CD4-positive, alpha-beta T cell treated with Interleukin-6 at 100 ng/mL for 8 hours (primary cell): ENCODE results near the gene PIAS1.
"Not testable (repeated sequence)": the region's sequence is repeated elsewhere in the genome, so short reads cannot be mapped to it uniquely, and the experiment has no call there.

ENCODE experiments used
- DNase-seq: peaks from one replicate; pipeline ENCODE4 v3.0.0-alpha.2; 2020; ENCODE audit warnings: mixed read lengths, low spot score

The PIAS1 gene

GRCh38 chr15:68203486-68203885 is 149.4 kb downstream of the PIAS1 start:
- DNase-seq, result no peak

GRCh38 chr15:68203956-68204355 is 149.8 kb downstream of the PIAS1 start:
- no peak for DNase-seq

- no peak for DNase-seq
Measured at GRCh38 chr15:68204361-68204760, 150.2 kb downstream of the PIAS1 start.

GRCh38 chr15:68204776-68205557 is 150.9 kb downstream of the PIAS1 start, which contains the start of gene CALML4:
Gene CALML4 (minus strand): TSS chr15:68205332. CDS start chr15:68205247, 85 bp downstream.
- no peak for DNase-seq

- no peak for DNase-seq
Measured at GRCh38 chr15:68205558-68205944, 151.4 kb downstream of the PIAS1 start.

GRCh38 chr15:68205954-68206539 is 151.9 kb downstream of the PIAS1 start:
- no peak for DNase-seq

- DNase-seq, result no peak
Measured at GRCh38 chr15:68206711-68207151, 152.6 kb downstream of the PIAS1 start.

- DNase-seq, result no peak
Measured at GRCh38 chr15:68207176-68207935, 153.2 kb downstream of the PIAS1 start.

- no peak for DNase-seq
Measured at GRCh38 chr15:68208136-68208535, 154.0 kb downstream of the PIAS1 start.

GRCh38 chr15:68208636-68209240 is 154.6 kb downstream of the PIAS1 start:
- DNase-seq, result no peak

- DNase-seq, result no peak
Measured at GRCh38 chr15:68209272-68209671, 155.2 kb downstream of the PIAS1 start.

- no peak for DNase-seq
Measured at GRCh38 chr15:68209735-68210408, 155.8 kb downstream of the PIAS1 start.

- no peak for DNase-seq
Measured at GRCh38 chr15:68210409-68210756, 156.3 kb downstream of the PIAS1 start.

- peak; percentile 21 for DNase-seq
Measured at GRCh38 chr15:68210821-68211655, 156.9 kb downstream of the PIAS1 start.

- no peak for DNase-seq
Measured at GRCh38 chr15:68211656-68212320, 157.7 kb downstream of the PIAS1 start.

GRCh38 chr15:68213491-68213845 is 159.4 kb downstream of the PIAS1 start:
- not testable (repeated sequence) for DNase-seq

GRCh38 chr15:68213991-68214837 is 160.1 kb downstream of the PIAS1 start:
- no peak for DNase-seq

GRCh38 chr15:68214838-68215254 is 160.7 kb downstream of the PIAS1 start:
- DNase-seq, result no peak

- DNase-seq, result no peak
Measured at GRCh38 chr15:68217341-68217740, 163.2 kb downstream of the PIAS1 start.

- DNase-seq, result no peak
Measured at GRCh38 chr15:68218331-68218730, 164.2 kb downstream of the PIAS1 start.
